Kidney (tissue), 14 donors: ENCODE results near the gene BIRC6. TPM values are rescaled to one million over a fixed set of nuclear protein-coding genes. Genes with fewer than 3 reads are reported as not detected.

Experiments
- DNase-seq, 5 donors: peaks; one replicate each; pipeline ENCODE4 v3.0.0-alpha.2; 2013 to 2020
- FAIRE-seq: peaks from 2 replicates; lab custom pipeline; 2012; peaks lifted over from hg19 to GRCh38; lab: Jason Lieb, UNC
- H3K27ac ChIP-seq, 2 donors: one replicate each; pipeline ENCODE4 v1.7.0; 2013; ENCODE audit warnings: low read depth in 2 of 2, low read length in 2 of 2, inconsistent platforms in 1 of 2
- H3K27me3 ChIP-seq: one replicate; pipeline ENCODE4 v1.7.1; 2013; ENCODE audit warnings: low read length, inconsistent platforms; ENCODE audit not compliant: control insufficient read depth, insufficient read depth
- H3K36me3 ChIP-seq, 3 donors: one replicate each; pipeline versions ENCODE4 v1.7.0 to v1.7.1; 2013; ENCODE audit warnings: low read length in 3 of 3, control low read depth in 1 of 3, inconsistent platforms in 1 of 3; ENCODE audit not compliant: insufficient read depth in 3 of 3, control insufficient read depth in 2 of 3
- H3K4me1 ChIP-seq, 3 donors: one replicate each; pipeline versions ENCODE4 v1.7.0 to v1.7.1; 2013; ENCODE audit warnings: low read length in 3 of 3, inconsistent platforms in 1 of 3, low read depth in 1 of 3; ENCODE audit not compliant: control insufficient read depth in 2 of 3, insufficient read depth in 2 of 3
- H3K4me3 ChIP-seq, 3 donors: one replicate each; pipeline versions ENCODE4 v1.7.0 to v1.8.1; 2013; ENCODE audit warnings: low read length in 3 of 3, control low read depth in 1 of 3, inconsistent platforms in 1 of 3
- H3K9ac ChIP-seq, 3 donors: one replicate each; pipeline versions ENCODE4 v1.7.0 to v1.7.1; 2013; ENCODE audit warnings: low read length in 3 of 3, control low read depth in 1 of 3, inconsistent platforms in 1 of 3
- H3K9me3 ChIP-seq, 3 donors: one replicate each; pipeline versions ENCODE4 v1.7.0 to v1.7.1; 2013; ENCODE audit warnings: low read length in 3 of 3, control low read depth in 1 of 3, inconsistent platforms in 1 of 3; ENCODE audit not compliant: control insufficient read depth in 2 of 3, insufficient read depth in 1 of 3
- intact Hi-C: fragments of 100-400 bp; cut with DNase I; formaldehyde crosslinking; loops from one replicate; pipeline ENCODE4 v1.11.1; 2022
- polyA plus RNA-seq: library from polyadenylated mRNA; stranded (reverse); fragments of 350-450 nt; fragmentation: Illumina TruSeq; extraction: RNeasy Lipid Tissue Mini Kit (QIAGEN cat#74804); gene quantifications from one replicate; pipeline ENCODE4 v1.2.3, GENCODE V29; 2014; ENCODE audit warnings: low read depth, low replicate concordance; ENCODE audit not compliant: insufficient read depth
- total RNA-seq: library from RNA; stranded (reverse); fragmentation: NEBNext Ultra II Directional; extraction: Animal tissue kit (Norgen Biotek cat#: 25700); gene quantifications from one replicate; pipeline ENCODE4 v1.2.1, GENCODE V29; 2021
- TF ChIP-seq, protein P1 (sequence below): IDR thresholded peaks from 3 replicates; pipeline ENCODE4 v1.5.1; 2012; ENCODE audit warnings: mild to moderate bottlenecking, moderate library complexity, borderline replicate concordance; ENCODE audit not compliant: insufficient read depth; ENCODE audit errors: extremely low read depth
- donor health status: control.
- donor health status: control.
- donor health status: control.
- donor health status: control.
- donor health status: control.
- donor health status: DM: yes; HTN: yes; CAD: no.
- donor health status: Normal renal cell carcinoma (clear cell type).

The BIRC6 gene
- total and polyA plus RNA-seq, 2 donors from 2014 or later, result 12.8 to 113 TPM

DNA sequence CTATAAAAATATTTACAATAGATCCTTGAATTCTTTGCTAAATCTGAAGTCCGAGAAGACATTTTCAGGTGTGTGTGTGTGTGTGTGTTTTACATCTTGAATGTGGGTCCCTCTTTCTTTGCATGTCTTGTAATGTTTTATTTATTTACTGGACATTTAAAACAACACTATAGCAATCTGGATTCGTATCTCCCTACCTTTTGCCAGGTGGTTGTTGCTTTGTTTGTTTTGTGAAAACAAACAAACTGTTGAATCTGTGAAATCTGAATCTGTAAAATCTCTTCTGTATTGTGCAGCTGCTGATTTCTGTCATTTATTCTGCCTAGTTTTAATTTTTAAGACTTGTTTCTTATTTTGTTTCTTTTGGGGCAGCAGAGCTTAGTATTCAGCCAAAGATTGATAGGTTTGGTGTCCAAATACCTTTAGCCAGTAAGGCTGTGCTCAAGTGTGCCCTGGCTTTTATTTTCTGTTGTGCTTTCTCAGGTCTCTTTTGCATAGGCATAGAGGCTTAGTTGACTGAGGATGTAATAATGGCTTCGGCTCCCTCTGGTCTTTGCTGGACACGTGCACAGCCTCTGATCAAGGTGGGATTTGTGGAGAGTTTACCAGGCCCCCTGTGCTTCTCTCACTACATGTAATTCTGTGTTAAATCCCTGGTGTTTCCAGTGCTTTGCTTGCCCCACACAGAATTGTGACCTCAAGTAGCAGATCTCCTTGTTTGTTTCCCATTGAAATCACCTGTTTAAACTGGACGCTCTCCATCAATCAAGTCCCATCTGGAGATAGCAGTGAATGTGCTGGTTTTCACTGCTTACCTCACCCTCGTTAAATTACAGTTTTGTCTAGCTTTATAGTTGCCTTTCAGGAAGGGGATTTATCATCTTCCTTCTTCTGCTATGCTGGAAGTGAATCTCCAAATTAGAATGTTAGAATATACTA, 71.1 kb downstream of the BIRC6 start:
- DNase-seq (peak in 3 of 5 donors; percentile 9 to 51 (median 44)), FAIRE-seq (no peak)
- peaks cover 2 to 4% (median 2%) of the 10 kb centered on the region in 3 donors for H3K36me3 ChIP-seq
- no peak overlapping the region for H3K9ac ChIP-seq
- intact Hi-C loops, result no loop called here
- H3K9me3 ChIP-seq, result no peaks in the 10 kb centered on the region
- H3K4me3 ChIP-seq, result no peak overlapping the region
- TF ChIP-seq, protein P1, sequence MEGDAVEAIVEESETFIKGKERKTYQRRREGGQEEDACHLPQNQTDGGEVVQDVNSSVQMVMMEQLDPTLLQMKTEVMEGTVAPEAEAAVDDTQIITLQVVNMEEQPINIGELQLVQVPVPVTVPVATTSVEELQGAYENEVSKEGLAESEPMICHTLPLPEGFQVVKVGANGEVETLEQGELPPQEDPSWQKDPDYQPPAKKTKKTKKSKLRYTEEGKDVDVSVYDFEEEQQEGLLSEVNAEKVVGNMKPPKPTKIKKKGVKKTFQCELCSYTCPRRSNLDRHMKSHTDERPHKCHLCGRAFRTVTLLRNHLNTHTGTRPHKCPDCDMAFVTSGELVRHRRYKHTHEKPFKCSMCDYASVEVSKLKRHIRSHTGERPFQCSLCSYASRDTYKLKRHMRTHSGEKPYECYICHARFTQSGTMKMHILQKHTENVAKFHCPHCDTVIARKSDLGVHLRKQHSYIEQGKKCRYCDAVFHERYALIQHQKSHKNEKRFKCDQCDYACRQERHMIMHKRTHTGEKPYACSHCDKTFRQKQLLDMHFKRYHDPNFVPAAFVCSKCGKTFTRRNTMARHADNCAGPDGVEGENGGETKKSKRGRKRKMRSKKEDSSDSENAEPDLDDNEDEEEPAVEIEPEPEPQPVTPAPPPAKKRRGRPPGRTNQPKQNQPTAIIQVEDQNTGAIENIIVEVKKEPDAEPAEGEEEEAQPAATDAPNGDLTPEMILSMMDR, result no peak
- no peaks in the 10 kb centered on the region for H3K27me3 ChIP-seq
- peaks cover 0 to 6% (median 5%) of the 10 kb centered on the region in 3 donors for H3K4me1 ChIP-seq
- H3K27ac ChIP-seq, result no peak overlapping the region

DNA sequence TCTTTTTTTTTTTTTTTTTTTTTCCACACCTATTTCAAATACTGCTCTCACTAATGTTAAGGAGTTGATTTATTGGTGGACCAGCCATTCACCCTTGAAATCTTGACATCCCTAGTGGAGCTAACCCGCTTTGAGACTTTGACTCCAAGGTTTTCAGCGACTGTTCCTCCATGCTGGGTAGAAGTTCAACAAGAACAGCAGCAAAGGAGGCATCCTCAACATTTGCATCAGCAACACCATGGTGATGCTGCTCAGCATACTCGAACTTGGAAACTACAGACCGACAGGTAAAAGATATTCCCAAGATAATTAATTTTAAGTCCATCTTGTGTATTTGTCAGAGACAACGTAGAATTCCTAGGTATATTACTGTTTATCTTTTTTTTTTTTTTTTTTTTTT, 74.0 kb downstream of the BIRC6 start:
- H3K27me3 ChIP-seq, result no peaks in the 10 kb centered on the region
- no peak for FAIRE-seq

DNA sequence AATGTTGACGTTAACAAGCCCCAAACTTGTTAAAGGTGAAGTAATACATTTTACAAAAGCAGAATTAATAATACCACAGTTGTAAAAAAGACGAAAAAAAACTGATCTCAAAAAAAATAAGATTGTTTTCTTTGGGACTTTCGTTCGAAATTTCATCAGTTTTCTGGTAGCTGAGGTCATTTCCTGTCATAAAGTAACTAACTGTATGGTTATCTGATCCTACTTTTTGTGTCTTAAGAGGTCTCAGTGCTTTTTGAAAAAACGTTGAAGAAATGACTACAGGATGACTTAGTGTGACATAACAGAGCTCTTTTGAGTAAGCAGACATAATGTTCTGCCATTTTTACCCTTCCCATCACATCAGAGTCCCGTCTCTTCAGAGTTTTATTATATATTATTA, 79.3 kb downstream of the BIRC6 start:
- no peaks in the 10 kb centered on the region for H3K4me1 ChIP-seq
- H3K9ac ChIP-seq, result no peak overlapping the region
- DNase-seq, result no peak
- FAIRE-seq, result no peak
- H3K36me3 ChIP-seq, result peaks cover 2 to 16% (median 7%) of the 10 kb centered on the region in 3 donors
- H3K27me3 ChIP-seq, result no peaks in the 10 kb centered on the region
- TF ChIP-seq, protein P1, result no peak
- H3K4me3 ChIP-seq, result no peak overlapping the region
- H3K9me3 ChIP-seq, result no peaks in the 10 kb centered on the region
- intact Hi-C loops, result no loop called here
- no peak overlapping the region for H3K27ac ChIP-seq

More for the DNA sequence above, 74.0 kb downstream of the BIRC6 start:
- Histone ChIP-seq H3K9me3 (no peaks in the 10 kb centered on the region), H3K9ac (no peak overlapping the region), H3K27ac (no peak overlapping the region), H3K4me1 (peaks cover 0 to 6% (median 3%) of the 10 kb centered on the region in 3 donors), H3K36me3 (peaks cover 2 to 4% (median 2%) of the 10 kb centered on the region in 3 donors), H3K4me3 (no peak overlapping the region)
- TF ChIP-seq, protein P1, result no peak
- no peak for DNase-seq
- intact Hi-C loops, result no loop called here
